Testis (tissue), 3 donors: ENCODE results near the gene SIAH2. TPM values are rescaled to one million over a fixed set of nuclear protein-coding genes. Genes with fewer than 3 reads are reported as not detected.

Experiments used
- DNase-seq: peaks from one replicate; pipeline ENCODE4 v3.0.0-alpha.2; 2019
- H3K27ac ChIP-seq, 2 donors: fragments of 200-600 bp; sonication (generic); one replicate each; pipeline ENCODE4 v1.5.1; 2019
- H3K27me3 ChIP-seq: fragments of 200-600 bp; sonication (generic); one replicate; pipeline ENCODE4 v1.5.1; 2019
- H3K36me3 ChIP-seq: fragments of 200-600 bp; sonication (generic); one replicate; pipeline ENCODE4 v1.5.1; 2017; ENCODE audit warnings: low read depth; ENCODE audit errors: missing control alignments
- H3K4me1 ChIP-seq: fragments of 200-600 bp; sonication (generic); one replicate; pipeline ENCODE4 v1.5.1; 2019
- H3K4me3 ChIP-seq, 2 donors: fragments of 200-600 bp; sonication (generic); one replicate each; pipeline ENCODE4 v1.5.1; 2017 to 2019
- H3K9me3 ChIP-seq: fragments of 200-600 bp; sonication (generic); one replicate; pipeline ENCODE4 v1.5.1; 2017
- CTCF ChIP-seq, 3 experiments: fragments of 450-650 bp in 2 of 3; fragments of 200-600 bp in 1 of 3; sonication (generic) in 1 of 3; IDR thresholded peaks; one replicate each; pipeline ENCODE4 v1.5.1; 2016 to 2019; ENCODE audit warnings: antibody characterized with exemption in 3 of 3, mild to moderate bottlenecking in 2 of 3, moderate library complexity in 1 of 3
- POLR2A ChIP-seq: fragments of 450-650 bp; IDR thresholded peaks from one replicate; pipeline ENCODE4 v1.6.1; 2017; ENCODE audit warnings: antibody characterized with exemption, mild to moderate bottlenecking, moderate library complexity
- WGBS, 2 donors: methylation state at CpG; one replicate each; pipeline ENCODE4 v1.1.5; 2018; 5-methylcytosine and 5-hydroxymethylcytosine counted together
- intact Hi-C: fragments of 100-400 bp; cut with DNase I; formaldehyde crosslinking; loops from one replicate; pipeline ENCODE4 v1.15.1; 2023; ENCODE audit warnings: low total_unique reads
- polyA plus RNA-seq: library from polyadenylated mRNA; stranded (reverse); fragments of 350-450 nt; fragmentation: Illumina TruSeq; extraction: RNeasy Lipid Tissue Mini Kit (QIAGEN cat#74804); gene quantifications from one replicate; pipeline ENCODE4 v1.2.3, GENCODE V29; 2014; ENCODE audit warnings: low read depth, low replicate concordance; ENCODE audit not compliant: insufficient read depth
- total RNA-seq, 2 donors: library from RNA; depleted of rRNA; stranded (reverse); fragments of >200 nt; gene quantifications; one replicate each; pipeline ENCODE4 v1.2.3, GENCODE V29; 2016

The SIAH2 gene
- total and polyA plus RNA-seq, 3 donors from 2014 or later, result 17.5 to 46.1 (median 37.5) TPM

GRCh38 chr3:150743508-150743907 is 19.5 kb downstream of the SIAH2 start:
- Histone ChIP-seq H3K27ac (peak overlapping the region in 1 of 2 donors; percentile 57), H3K27me3 (no peaks in the 10 kb centered on the region), H3K36me3 (no peaks in the 10 kb centered on the region), H3K4me3 (no peak overlapping the region), H3K9me3 (no peaks in the 10 kb centered on the region), H3K4me1 (peaks cover 15% of the 10 kb centered on the region)
- DNase-seq, result no peak
- 70 to 80% methylated on average over 2 of the region's 2 CpGs for WGBS, 2 donors
- intact Hi-C loops, result no loop called here
- TF ChIP-seq CTCF (IDR thresholded peaks at IDR 0.05), result no peak
- TF ChIP-seq POLR2A, result no peak

- no peaks in the 10 kb centered on the region for H3K36me3 ChIP-seq
- H3K9me3 ChIP-seq, result no peaks in the 10 kb centered on the region
- DNase-seq, result no peak
- no peak overlapping the region for H3K4me3 ChIP-seq
- no peak overlapping the region for H3K27ac ChIP-seq
- peaks cover 18% of the 10 kb centered on the region for H3K4me1 ChIP-seq
- H3K27me3 ChIP-seq, result no peaks in the 10 kb centered on the region
- intact Hi-C loops, result no loop called here
- TF ChIP-seq POLR2A, result no peak
- TF ChIP-seq CTCF (IDR thresholded peaks at IDR 0.05), result no peak
- 92 to 99% methylated on average over 4 of the region's 4 CpGs for WGBS, 2 donors
These were observed 20.3 kb downstream of the SIAH2 start for GRCh38 chr3:150742679-150743078.

GRCh38 chr3:150742141-150742523 is 20.8 kb downstream of the SIAH2 start:
- no peaks in the 10 kb centered on the region for H3K27me3 ChIP-seq
- TF ChIP-seq POLR2A (no peak), CTCF (IDR thresholded peaks at IDR 0.05) (no peak)
- no peak overlapping the region for H3K27ac ChIP-seq
- H3K4me1 ChIP-seq, result peaks cover 21% of the 10 kb centered on the region
- intact Hi-C loops, result no loop called here
- H3K36me3 ChIP-seq, result no peaks in the 10 kb centered on the region
- H3K9me3 ChIP-seq, result no peaks in the 10 kb centered on the region
- no peak overlapping the region for H3K4me3 ChIP-seq
- DNase-seq, result no peak
- 89 to 94% methylated on average over 15 of the region's 15 CpGs for WGBS, 2 donors

GRCh38 chr3:150741497-150742140 is 21.4 kb downstream of the SIAH2 start:
- Histone ChIP-seq H3K4me1 (peaks cover 21% of the 10 kb centered on the region), H3K4me3 (no peak overlapping the region), H3K36me3 (no peaks in the 10 kb centered on the region), H3K9me3 (no peaks in the 10 kb centered on the region), H3K27me3 (no peaks in the 10 kb centered on the region), H3K27ac (no peak overlapping the region)
- intact Hi-C loops, result no loop called here
- TF ChIP-seq CTCF (IDR thresholded peaks at IDR 0.05) (no peak), POLR2A (no peak)
- no peak for DNase-seq
- WGBS, 2 donors, result 77 to 81% methylated on average over 5 of the region's 5 CpGs
